Limb (tissue), 2 donors: ENCODE data around the gene EPS8L2.

Source experiments
- DNase-seq, 2 donors: peaks; one replicate each; pipeline ENCODE4 v3.0.0-alpha.2; 2016; ENCODE audit errors: extremely low spot score in 2 of 2

EPS8L2 gene

GRCh38 chr11:774873-775592 is 69.0 kb downstream of the EPS8L2 start:
- no peak for DNase-seq

- no peak for DNase-seq
These were observed 70.2 kb downstream of the EPS8L2 start for GRCh38 chr11:776263-776560.

- DNase-seq: no peak
These were observed 70.7 kb downstream of the EPS8L2 start for GRCh38 chr11:776561-777287.
